HG03571 (cell line): Measurements from ENCODE around the gene ITLN1.

ENCODE experiments used
- ATAC-seq: cut with Tn5 transposase; IDR thresholded peaks from one replicate; pipeline ENCODE4 v1.9.1; 2021; ENCODE audit not compliant: unreplicated experiment

Gene ITLN1

DNA sequence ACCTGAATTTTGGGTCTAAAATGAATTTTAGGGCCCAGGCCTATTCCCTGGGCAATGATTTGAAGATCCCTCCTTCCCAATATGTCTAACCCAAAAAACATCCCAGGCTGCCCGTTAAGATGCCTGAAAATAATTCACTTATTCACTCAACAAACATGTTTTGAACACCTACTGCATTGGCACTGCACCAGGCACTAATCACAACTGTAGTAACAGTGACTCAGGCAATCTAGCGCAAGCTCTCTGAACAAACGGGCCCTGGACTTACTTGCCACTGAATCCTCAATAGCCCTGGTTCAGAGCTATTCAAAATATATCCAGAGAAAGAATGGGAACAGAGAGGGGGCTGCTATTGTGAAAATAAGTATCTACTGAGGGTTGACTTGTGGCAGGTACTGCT is 26.5 kb downstream of the ITLN1 start:
- no peak for ATAC-seq

DNA sequence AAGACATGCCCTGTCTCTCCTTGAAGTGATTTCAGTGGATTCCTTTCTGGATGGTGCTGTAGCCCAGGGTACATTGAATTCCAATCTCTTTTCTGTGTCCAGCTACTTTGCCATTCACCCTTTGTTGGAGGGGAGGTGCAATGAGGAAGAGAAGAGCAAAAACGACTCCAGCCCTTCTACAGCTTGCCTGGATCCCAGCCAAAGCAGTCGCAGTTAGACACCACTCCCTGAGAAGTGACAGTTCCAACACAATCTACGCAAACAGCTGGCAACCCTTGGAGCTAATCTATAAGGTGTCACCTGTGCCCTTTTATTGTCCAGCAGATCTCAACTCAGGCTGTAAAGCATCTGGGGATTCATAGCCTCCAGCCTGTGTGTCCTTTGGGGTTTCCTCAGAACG is 26.9 kb downstream of the ITLN1 start:
- ATAC-seq: no peak

DNA sequence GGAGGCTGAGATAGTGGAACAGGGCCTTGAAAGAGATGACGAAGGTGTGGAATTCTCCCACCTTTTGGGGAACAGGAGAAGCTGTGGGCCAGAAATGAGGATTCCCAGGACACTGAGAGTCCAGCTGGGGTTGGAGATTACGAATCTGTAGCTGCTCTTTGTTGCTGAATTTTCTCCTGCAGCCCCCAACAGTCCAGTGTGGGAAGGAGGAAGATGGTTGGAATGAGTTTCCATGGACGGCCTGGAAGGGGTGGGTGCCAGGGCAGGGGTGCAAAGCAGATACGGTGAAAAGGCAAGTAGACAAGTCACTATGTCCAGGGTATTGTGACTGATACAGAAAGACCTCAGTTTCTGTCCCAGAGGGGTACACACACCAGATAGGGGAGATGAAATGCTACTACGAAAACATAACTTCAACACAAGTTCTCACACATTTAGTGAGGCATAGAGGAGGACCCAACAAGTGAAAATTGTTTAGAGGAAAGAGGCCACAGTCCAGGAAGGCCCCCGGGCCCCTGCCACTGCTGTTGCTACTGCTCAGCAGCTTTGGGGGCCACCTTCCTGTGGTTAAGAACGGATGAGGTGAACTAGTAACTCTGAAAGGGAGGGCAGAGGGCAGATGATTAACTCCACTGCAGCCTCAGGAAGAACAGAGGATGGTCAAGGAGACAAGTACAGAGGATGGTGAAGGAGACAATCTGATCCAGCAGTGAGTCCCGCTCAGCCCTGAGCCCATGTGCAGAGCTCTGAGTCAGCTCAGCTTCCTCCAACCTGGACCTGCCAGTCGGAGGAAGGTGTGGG is 29.6 kb downstream of the ITLN1 start:
- peak; percentile 85 for ATAC-seq

DNA sequence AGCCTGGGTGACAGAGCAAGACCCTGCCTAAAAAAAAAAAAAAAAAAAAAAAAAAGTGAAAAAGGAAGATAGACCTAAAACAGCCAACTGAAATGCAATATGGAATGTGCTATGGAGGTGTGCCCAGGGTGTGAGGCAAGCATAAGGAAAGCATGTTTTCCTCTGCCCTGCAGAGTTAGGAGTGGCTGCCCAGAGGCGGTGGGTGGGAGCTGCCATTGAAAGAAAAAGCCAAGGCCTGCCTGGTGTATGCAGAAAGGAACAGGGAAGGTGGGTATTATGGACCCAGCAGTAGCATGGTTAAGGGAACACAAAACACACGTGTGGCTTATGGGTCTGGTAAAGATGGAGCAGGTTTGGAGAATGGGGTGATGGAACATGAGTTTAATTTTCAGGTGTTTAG is 31.2 kb downstream of the ITLN1 start:
- no peak for ATAC-seq

DNA sequence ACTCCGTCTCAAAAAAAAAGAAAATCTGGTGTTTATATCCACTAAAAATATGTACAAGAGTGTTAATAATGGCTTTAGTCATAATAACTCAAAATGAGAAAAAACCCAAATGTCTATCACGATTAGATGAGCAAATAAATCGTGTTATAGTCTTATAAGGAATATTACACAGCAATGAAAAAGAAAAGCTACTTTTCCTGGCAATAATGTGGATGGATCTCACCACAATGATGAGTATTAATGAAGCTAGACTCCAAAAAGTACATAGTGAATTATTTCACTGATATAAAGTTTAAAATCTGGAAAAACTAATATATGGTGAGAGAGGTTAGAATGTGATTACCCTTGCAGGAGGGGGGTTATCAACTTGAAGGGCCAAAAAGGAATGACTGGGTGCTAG is 32.0 kb downstream of the ITLN1 start:
- ATAC-seq: no peak

DNA sequence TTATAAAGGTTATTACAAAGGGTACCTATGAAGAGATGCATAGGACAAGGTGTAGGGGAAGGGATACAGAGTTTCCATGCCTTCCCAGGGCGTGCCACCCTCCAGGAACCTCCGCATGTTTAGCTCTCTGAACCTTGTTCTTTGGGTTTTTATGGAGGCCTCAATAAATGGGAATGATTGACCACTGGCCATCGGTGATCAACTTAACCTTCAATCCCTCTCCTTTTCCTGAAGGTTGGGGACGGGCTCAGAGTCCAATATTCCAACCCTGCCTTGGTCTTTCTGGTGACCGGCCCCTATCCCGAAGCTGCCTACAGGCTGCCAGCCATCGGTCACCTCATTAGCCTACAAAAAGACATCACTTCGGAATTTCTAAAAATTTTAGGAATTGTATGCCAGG is 34.0 kb downstream of the ITLN1 start:
- no peak for ATAC-seq

DNA sequence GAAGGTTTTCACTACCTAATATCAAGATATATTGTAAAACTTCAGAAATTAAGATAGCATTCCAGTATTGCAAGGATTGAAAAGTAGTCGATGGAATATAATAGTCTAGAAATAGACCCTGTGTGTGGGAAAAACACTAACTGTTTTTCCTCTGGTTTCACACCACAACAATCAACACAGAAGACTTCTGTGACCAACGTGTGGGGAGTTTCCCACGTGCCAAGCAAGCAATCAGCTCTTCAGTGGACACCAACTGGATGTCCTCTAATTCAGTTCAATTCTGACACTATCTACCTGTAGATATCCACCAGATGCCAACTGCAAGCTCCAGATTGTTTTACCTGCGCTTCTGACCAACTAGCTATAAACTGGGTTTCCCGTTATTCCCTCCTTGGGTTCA is 34.4 kb downstream of the ITLN1 start:
- no peak for ATAC-seq

DNA sequence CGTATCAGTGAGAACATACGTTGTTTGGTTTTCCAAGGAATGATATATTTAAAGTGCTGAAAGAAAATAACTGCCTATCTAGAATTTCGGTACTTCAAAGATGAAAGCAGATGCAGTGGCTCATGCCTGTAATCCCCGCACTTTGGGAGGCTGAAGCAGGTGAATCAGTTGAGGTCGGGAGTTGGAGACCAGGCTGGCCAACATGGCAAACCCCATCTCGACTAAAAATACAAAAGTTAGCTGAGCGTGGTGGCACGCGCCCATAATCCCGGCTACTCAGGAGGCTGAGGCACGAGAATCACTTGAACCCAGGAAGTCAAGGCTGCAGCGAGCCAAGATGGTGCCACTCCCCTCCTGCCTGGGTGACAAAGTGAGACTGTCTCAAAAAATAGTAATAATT is 38.7 kb downstream of the ITLN1 start:
- ATAC-seq: no peak

DNA sequence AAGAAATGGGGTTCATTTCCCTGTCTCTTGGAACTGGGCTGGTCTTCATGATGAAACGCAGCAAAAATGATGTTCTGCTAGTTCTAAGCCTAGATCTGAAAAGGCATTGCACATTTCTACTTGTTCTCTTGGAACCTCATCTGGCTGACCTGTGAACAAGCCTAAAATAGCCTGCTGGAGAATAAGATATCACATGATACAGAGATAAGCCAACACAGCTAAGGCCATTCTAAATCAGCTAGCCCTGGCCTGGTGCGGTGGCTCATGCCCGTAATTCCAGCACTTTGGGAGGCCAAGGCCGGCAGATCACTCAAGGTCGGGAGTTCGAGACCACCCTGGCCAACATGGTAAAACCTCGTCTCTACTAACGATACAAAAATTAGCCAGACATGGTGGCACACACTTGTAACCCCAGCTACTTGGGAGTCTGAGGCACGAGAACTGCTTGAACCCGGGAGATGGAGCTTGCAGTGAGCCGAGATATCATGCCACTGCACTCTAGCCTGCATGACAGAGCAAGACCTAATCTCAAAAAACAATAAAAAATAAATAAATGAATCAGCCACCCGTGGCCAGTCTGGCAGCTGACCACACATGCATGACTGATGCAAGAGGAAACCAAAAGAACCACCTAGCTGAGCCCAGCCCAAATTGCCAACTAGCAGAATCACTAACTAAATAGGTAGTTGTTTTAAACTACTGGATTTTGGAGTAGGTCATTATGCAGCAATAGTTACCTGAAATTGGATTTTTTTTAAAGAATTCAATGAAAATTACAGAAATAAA is 40.3 kb downstream of the ITLN1 start:
- ATAC-seq: no peak

DNA sequence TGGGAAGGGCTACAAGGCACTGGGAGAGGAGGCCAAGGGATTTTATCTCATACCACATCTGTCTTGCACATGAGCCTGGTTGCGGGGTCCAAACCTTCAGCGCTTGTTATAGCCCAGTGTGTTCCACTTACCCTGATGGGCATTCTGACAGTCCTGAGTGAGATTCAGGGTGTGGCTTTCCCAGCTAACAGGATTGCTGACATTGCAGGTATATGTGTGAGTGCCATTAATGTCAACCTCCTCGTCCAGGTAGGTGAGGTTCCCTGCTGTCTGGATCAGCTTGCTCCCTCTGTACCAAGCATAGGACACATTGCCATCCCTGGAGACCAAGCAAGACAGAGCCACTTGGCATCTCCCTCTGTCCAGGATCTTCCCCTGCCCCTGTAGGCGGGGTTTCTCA is 43.9 kb downstream of the ITLN1 start:
- no peak for ATAC-seq

DNA sequence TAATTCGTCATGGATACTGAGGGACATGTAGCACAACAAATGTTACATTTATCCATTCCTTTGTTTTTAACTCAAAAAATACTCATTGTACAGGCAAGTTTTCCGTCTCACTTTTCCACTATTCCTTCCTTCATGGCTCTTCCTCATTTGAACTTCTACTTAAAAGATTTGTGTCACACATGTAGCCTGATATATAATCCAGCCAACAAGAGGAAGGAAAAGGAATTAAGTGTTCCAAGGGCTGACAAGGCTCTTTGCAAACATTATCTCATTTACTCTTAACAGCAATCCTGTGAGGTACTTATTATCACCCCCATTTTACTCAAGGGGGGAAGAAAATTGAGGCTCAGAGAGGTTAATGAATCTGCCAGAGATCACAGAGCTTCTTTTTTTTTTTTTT is 45.2 kb downstream of the ITLN1 start:
- ATAC-seq: no peak

DNA sequence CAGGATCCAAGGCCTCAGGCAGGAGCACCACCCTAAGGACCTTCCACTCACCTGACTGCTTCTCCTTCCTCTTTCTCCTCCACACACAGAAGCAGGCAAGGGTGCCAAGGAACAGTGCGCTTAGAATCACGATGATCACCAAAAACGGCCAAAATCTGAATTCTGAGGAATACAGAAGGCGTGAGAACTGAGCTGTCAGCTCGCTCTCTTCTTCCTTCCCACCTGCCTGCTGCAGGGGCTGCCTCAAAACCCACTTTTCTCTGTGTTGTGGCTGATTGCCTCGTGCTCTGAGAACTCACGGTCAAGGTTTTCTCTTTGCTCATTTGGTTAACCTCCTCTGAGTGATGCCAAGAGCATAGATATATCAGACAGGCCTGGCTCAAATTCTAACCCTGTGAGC is 46.1 kb downstream of the ITLN1 start:
- no peak for ATAC-seq

DNA sequence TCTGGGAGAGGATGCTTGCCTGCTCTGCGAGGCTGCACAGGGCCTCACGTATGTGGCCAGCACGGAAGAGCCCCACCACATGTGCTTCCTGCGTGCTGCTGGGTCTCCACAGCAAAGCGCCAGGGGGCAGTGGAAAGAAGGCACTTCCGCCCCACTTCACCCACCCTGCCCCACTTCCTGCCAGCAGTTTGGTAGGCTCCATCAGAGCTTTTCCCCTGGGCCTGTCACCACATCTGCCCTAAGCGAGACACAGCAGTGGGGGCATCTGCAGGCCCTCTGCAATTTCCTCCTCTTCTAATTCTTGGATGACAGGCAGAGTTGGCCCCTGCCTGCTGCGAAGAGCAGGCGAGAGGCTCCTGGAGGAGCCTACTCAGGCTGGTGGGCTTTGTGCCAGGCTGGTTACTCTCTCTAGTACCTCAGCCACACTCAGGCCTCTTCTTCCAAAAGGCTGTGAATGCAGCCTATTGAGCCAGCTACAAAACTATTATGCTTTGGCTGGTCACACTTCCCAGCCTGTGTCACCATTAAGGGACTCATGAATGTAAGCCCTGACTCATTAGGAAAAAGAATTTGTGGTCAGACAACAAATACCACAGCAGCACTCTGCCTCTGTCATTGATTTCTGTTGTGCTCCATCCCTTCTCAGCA is 47.3 kb downstream of the ITLN1 start:
- ATAC-seq: peak; percentile 85

DNA sequence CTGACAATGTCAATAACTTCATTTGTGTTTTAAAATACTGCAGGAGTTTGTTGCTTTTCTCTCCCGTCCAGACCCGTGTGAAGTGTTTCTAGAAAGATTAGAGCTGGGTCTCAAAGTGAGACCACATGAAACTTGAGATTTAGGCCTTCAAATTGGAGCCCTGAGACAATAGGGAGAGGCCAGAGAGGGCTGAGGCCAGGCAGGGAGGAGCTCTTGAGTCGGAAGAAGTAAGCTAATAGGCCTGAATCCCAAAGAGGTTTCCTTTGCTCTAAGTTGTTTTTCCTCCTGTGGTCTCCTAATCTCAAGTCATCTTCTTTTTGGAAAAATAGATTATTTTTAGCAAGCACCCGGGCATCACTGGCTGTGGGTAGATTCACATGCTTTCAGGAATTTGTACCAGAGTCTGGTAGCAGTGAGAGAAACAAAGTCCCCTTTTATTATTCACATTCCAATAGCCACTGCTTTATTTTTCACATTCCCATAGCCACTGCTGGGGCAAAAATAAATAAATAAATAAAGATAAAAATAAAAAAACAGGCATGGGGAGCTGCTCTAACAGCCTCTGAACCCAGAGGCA is 47.9 kb downstream of the ITLN1 start:
- ATAC-seq: no peak

DNA sequence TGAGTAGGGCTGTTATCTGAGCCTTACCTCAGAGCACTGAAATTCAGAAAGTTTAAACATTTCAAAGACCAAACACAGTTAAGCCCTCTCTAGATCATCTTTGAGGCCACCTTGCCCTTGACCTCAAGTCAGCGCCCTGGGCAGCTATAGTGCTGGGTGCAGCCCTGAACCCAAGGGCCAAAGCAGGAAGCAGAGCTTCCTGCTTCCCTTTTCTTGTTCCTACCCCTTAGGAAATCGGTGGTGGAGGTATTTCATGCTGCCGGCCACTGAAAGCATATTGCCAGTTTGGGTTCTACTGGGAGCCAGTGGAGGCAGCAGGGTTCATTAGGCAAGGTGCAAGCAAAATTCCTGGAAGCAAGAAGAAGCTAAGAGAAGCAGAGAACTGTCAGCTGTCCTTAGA is 48.4 kb downstream of the ITLN1 start:
- no peak for ATAC-seq

DNA sequence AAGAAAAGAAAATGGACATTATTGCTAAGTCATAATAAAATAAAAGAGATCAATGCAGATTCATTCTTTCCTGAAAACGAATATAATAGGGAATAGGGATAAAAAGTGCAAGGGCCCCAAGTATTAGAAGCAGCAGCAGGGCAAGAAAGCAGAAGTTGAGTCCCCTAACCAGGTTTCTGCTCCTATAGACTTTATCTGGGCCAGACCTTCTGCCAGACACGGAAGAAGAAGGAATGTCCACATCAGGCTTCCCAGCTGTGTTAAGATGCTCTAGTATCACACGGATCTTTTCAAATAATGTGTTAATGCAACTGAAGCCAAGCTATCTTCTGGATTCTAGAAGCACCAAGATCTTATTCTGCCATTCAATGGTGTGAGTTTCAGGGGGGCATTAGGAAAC is 49.2 kb downstream of the ITLN1 start:
- no peak for ATAC-seq

DNA sequence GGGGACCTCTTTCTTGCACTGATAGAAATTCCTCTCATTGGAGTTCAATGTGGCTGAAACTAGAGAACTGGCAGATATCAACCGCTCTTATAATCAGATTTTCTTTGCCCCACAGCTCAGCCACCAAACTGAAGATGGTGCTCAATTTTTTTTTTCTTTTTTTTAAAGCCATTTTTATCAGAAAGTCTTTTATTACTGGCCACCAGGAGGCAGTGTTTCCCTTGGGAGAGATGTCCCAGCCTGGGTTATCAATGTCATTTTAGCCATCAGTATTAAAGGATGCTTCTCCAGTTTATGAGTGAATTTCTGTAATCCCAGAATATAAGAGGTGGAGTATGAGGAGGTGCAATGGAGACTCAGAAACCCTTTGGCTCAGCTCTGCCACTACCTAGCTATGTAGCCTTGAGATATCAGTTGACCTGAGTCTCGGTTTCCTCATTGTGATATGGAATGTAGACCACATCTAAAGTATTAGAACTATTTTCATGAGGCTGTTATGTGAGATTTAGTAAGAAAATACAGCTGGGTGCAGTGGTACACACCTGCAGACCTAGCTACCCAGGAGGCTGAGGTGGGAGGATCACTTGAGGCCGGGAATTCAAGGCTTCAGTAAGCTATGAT is 49.9 kb downstream of the ITLN1 start:
- ATAC-seq: no peak

DNA sequence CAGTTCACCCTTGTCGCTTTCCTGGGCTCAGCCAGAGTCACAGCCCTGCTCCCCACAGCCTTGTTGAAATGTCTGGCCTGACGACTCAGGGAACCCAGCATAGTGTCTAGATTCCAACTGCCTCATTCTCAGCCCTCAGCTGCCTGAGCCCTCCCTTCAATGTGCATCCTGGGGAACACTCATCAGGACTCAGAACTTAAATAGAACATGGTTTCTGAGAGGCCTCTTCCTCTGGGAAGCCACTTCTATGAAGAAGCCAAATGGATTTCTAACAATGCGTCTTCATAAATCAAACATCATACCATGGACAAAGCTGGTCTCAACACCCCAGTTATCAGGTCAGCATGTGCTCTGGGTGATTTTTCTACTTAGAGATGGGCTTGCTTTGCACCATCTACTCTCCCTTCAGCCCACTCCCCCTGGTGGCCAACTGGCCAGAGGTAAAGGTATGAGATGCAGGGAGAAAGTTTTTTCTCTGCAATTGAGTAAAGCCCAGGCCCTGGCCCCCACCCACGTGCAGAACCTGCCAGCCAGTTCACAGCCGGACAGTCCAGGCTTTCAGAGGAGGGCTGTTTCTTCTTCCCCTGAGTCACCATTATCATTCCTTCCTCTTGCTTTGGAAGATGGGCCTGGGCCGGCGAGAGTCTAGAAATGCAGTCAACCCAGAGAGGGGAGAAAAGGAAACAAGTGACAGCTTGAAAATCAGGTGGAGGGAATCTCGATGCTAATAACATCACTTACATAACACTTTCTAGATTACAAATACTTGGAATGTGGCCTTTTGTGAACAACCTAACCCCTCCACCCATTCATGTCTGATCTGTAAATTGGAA is 54.4 kb downstream of the ITLN1 start:
- no peak for ATAC-seq

DNA sequence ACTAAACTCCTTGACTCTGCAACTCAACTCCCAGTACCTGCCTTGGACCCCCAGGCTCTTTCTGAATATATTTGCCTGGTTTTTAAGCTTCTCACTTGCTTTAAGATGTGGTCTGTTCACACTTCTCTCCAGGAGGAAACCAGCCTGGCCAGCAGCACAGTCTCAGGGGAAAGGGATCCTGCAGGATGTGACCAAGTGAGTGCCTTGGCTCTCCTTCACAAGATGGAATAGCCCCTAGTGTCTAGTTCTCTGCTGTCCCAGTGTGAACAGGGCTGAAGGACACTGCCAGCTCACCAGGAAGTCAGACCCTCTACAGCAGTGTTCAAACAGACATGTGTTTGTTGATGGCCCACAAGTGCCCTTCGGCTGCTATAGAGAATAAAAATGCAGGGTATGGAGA is 55.2 kb downstream of the ITLN1 start:
- ATAC-seq: no peak

DNA sequence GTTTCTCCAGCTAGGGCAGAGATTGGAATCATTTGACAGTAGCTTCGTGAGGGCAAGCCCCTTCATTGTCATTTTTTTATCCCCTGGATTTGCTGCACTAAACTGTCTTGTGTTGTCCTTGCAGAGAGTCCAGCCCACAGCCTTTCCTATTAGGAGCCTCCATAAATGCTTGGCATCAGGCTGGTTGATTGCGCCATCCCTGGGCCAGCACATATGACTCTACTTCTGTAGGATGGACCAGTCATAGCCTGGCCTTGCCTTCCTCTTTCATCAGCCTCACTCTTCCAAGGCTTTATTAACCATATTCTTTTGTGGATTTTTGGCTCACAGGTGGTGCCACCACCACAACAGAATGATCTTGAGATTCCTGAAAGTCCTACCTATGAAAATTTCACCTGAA is 57.6 kb downstream of the ITLN1 start:
- ATAC-seq: no peak
